Dermis blood vessel endothelial cell (primary cell): ENCODE results near the gene SART3. TPM values are rescaled to one million over a fixed set of nuclear protein-coding genes. Genes with fewer than 3 reads are reported as not detected.

Experiments
- DNase-seq: peaks from one replicate; pipeline ENCODE4 v3.0.0; 2010
- total RNA-seq: library from RNA; depleted of rRNA; stranded (reverse); fragments of >200 nt; gene quantifications from 2 replicates; pipeline ENCODE4 v1.2.3, GENCODE V29; 2014

Gene SART3, protein sequence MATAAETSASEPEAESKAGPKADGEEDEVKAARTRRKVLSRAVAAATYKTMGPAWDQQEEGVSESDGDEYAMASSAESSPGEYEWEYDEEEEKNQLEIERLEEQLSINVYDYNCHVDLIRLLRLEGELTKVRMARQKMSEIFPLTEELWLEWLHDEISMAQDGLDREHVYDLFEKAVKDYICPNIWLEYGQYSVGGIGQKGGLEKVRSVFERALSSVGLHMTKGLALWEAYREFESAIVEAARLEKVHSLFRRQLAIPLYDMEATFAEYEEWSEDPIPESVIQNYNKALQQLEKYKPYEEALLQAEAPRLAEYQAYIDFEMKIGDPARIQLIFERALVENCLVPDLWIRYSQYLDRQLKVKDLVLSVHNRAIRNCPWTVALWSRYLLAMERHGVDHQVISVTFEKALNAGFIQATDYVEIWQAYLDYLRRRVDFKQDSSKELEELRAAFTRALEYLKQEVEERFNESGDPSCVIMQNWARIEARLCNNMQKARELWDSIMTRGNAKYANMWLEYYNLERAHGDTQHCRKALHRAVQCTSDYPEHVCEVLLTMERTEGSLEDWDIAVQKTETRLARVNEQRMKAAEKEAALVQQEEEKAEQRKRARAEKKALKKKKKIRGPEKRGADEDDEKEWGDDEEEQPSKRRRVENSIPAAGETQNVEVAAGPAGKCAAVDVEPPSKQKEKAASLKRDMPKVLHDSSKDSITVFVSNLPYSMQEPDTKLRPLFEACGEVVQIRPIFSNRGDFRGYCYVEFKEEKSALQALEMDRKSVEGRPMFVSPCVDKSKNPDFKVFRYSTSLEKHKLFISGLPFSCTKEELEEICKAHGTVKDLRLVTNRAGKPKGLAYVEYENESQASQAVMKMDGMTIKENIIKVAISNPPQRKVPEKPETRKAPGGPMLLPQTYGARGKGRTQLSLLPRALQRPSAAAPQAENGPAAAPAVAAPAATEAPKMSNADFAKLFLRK
- 59.3 and 76.7 TPM in 2 replicates for total RNA-seq

DNA sequence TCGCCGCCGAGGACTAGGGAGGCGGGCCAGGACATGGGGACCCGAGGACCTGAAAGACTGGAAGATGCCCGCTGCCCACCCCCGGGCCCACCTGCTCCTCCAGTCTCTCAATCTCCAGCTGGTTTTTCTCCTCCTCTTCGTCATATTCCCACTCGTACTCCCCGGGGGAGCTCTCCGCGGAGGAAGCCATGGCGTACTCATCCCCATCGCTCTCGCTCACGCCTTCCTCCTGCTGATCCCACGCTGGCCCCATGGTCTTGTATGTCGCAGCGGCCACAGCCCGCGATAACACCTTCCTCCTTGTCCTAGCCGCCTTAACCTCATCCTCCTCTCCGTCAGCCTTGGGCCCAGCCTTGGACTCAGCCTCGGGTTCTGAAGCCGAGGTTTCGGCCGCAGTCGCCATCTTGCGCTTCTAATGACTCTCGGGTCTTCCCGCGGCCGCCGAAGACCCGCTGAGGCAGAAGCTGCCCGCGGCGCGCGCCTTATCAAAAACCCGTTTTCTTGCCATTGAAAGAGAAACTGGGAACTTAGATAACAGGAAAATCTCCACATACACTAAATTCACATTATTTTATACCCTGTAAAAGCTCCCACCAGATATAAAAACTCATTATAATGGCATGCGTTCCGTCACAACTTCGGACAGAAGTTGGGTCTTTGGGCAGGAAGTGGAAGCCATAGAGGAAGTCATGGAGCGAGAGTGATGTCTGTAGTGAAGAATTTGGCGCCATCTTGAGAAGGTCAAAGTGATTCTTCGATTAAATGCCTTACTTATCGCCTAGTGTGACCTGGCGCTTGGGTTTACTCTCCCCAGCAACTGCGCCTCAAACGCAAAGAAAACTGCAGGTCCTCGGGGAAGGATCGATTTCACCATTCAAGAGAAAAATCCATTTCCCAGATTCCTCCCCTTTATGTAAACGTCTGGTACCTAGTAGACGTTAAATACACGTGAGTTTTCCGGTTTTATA lies at the start of gene SART3:
TSS of gene SART3 (minus strand) at position 422 of the 968 bp plus-strand sequence. CDS start at position 403, 19 bp downstream.
- DNase-seq: peak; percentile 93

DNA sequence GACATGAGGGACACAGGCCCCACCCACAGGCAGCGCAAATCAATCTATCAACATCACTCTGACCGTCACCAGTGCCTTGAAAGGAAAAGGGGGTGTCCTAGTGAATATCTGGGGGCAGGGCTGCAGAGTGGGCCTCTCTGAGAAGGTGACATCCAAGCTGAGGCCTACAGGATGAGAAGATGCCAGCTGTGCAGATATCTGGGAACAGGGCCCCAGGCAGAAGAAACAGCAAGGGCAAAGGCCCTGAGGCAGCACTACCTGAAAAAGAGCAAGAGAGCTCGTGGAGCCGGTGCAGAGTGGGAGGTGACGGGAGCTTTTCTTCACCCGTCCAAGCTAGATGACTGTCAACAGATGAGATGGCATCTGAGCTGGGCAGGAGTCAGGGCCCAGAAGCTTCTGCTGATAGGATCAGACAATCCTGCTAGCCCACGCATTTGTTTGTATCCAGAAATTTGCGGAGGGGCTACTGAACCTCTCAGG lies 49.4 kb upstream of the SART3 start:
- no peak for DNase-seq

DNA sequence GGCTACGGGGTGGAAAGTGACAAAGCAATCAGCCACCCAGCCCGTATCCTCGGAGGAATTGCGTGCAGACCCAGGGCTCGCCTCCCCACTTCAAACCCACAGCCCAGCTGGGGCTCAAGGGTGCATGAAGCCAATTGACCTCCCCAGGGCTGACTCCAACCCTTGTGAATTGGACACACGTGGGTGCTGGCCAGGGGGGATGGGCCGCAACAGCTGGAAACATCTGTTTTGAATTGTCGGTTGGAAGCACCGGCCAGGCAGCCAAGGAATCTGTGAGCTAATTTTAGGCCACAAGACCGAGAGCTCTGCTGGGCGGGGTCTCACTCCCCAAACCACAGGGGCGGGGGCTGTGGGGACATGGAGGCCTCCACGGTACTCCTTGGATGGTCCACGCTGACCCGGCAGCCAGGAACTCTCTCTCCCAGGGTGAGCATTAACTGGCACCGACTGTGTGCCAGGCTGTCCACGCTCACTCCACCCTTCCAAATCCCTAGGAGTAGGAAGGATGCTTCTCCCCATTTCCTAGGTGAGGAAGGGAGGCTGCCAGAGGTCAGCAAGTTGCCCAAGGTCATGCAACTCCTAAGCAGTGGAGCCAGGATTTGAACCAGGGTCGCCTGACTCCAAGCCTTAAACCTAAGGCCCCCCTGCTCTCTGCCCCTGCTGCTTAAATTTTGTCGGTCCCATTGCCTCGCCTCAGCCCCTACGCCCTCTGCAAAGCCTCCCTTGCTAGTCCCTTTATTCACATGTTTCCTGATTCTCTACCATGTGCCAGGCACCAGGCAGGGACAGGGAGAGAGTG lies 48.8 kb upstream of the SART3 start:
- no peak for DNase-seq

DNA sequence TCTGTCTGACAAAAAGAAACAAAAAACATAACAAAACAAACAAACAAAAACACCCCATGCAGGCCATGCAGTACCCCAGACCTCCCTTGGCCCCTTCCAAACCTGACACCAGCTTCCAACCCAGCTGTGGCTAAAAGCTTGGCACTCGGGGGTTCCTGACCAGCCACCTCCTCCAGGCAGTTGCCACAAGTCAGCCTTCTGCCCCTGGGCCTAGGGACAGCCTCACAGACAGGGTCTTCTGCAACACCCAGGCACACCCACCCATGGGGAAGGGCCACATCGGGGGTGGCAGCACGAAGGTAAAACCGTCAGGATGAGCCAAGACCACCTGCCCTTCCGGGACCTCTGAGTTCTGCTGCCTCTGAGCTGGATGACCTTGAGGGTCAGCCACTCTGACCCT lies 47.6 kb upstream of the SART3 start:
- no peak for DNase-seq

DNA sequence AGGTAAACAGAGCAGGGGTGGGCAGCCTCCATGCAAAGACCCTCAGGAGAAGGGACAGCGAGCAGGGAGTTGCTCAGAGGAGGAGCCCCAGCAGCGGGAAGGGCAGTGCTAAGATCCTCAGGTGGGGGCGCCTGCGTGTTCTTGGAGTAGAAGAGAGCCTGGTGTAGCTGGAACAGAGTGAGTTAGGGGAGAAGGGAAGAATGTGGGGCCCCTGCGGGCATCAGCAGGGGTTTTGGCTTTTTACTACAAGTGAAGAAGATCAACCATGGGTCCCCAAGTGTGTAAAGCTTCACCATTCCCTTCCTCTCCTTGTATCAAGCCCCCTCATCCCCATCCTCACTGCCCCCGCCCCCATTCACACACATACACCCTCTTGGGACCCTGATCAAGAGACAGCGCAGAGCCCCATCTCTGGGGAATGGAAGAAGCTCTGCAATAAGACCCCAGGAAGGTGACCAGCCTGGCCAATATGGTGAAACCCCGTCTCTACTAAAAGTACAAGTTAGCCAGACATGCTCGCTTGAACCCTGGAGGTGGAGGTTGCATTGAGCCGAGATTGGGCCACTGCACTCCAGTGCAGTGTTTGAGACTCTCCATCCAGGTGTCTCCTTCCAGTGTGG lies 47.1 kb upstream of the SART3 start:
- no peak for DNase-seq

DNA sequence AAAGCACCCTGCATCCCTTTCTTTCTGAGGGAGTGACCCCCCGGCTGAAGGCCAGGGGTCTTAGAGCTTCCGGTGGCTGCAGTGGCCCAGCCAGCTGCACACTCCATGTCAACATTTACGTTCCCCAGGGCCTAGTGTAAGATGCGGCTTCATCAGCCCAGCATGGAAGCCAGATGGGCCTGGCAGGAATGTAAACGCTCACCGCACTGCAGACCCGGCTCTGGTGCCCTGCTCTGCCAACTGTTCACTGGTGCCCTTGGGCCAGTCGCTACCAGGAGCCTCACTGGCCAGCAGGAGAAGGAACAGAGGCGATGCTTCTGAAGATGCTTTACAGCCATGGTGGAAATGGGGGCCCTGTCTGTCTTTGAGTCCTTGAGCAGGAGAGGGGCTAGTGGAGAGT lies 45.5 kb upstream of the SART3 start:
- DNase-seq: no peak

DNA sequence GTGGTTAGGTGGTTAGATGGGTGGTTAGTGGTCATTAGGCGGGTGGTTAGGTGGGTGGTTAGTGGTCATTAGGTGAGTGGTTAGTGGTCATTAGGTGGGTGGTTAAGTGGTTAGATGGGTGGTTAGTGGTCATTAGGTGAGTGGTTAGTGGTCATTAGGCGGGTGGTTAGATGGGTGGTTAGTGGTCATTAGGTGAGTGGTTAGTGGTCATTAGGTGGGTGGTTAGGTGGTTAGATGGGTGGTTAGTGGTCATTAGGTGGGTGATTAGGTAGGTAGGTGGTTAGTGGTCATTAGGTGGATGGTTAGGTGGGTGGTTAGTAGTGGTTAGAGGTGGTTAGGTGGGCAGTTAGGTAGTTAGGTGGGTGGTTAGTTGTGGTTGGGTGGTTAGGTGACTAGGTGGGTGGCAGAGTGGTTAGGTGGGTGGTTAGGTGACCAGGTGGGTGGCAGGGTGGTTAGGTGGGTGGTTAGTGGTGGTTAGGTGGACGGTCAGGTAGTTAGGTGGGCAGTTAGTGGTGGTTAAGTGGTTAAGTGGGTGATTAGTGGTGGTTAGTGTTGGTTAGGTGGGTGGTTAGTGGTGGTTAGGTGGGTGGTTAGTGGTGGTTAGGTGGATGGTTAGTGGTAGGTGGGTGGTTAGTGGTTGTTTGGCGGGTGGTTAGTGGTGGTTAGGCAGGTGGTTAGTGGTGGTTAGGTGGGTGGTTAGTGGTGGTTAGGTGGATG lies 44.9 kb upstream of the SART3 start:
- no peak for DNase-seq

DNA sequence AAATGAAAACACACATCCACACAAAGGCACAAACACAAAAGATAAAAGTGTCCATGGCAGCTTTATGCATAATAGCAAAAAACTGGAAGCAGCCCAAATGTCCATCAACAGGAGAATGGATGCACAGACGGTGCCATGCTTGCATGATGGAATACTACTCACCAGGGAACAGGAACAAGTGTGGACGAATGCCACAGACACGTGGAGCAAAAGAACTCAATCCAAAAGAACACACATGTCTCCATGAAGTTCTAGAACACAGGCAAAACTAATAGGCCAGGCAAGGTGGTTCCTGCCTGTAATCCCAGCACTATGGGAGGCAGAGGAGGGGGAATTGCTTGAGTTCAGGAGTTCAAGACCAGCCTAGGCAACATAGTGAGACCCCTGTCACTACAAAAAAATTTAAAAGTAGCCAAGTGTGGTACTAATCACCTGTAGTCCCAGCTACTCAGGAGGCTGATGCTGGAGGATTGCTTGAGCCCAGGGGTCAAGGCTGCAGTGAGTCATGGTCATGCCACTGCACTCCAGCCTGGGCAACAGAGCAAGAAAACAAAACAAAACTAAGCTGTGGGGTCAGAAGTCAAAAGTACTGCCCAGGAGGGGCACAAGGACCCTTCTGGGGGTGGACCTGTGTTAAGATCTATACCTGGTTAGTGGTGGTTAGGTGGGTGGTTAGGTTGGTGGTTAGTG lies 44.2 kb upstream of the SART3 start:
- DNase-seq: peak; percentile 23

DNA sequence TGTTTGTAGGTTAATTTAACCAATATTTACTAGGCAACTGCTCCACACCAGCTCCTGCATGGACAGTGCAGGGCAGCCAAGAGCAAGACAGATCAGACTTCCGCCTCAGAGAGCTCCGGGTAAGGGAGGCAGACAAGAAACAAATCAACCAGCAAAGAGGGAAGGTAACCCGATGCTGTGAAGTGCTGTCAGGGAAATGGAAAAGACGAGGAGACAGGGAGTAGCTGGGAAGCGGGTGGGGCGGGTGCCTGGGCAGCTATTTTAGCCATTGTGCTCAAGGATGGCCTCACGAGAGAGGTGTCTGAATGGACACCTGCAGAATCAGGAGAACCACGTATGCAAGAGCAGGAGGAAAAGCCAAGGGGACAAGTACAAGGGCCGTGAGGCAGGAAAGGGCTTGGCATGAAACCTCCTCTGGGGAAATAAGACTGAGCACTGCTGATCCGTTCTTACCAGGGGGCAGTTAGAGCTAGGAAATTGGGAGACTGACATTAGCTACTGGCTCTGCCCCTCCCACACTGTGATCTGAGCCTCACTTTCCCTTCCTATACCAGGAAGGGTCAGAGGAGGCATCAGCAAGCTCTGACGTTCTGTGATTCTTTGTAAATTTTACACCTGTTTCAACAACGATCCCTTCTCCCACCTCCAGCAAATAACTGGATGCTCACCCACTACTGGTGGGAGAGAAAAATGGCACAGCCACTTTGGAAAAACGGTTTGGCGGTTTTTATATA lies 43.4 kb upstream of the SART3 start:
- no peak for DNase-seq

DNA sequence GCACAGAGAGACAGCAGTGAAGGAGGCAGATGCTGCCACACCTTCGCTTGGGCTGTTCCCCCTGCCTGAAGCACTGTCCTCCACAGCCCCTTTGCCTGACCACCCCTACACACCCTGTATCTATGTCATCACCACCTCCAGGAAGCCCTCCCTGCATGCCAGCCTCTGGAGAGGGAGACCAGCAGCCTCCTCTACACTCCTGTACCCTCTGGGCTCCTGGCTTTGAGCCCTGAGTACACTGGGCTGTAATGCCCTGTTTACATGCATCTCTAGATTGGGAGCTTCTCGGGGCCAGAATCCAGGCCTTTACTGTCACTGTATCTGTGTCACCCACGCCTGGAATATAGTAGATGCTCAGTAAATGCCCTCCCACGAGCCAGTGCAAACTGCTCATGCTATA lies 42.8 kb upstream of the SART3 start:
- DNase-seq: no peak

DNA sequence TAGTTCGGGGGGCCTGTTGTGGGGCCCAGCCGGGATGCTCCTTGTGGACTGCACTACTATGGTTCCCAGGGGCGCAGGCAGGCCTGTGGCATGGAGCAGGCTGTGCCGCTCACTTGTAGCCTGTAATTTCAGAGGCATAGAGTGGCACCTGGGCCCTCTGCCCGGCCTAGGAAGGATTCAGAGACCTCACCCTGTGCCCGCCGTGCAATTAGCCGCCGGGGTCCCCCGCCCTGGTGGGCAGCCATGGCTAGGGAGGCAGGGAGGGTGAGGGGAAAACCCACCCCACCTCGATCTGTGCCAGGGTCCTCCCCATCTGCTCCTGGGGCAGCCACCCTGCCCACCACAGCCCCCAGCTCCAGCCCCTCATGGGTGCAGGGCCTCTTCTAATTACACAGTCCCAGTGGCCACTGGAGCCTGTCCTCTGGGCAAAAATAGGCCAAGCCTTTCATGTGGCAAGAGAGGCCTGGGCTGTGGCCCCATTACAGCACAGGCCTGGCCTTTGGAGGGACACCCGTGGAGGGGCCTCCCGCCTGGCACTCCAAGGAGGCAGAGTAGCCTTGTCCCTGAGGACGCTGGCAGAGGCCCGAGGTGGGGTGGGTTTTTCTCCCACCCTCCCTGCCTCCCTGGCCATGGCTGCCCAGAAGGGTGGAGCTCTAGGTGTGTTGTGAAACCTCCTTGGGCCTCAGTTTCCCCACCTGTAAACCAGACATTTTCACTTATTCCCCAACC lies 42.2 kb upstream of the SART3 start:
- no peak for DNase-seq

DNA sequence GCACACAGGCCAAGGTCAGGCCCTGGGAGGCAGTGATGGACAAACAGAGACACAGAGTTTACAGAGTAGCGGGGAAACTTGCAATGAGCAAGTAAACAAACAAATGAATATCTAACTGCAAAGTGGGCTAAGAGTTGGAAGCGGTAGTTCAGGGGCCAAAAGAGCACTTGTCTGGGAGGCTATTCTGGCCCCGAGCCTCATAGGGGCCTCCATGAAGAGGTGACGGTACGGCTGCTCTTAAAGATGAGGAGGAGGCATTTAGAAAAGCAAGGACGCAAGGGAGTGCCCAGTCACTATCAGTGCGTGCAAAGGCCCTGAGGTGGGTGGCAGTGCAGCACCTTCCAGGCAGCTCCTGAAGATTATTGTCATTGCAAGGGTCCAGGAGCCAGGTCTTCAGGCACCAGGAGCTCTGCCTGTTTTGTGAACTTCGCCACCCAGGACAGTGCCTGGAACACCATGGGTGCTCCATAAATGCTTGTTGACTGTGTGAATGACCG lies 41.3 kb upstream of the SART3 start:
- no peak for DNase-seq

DNA sequence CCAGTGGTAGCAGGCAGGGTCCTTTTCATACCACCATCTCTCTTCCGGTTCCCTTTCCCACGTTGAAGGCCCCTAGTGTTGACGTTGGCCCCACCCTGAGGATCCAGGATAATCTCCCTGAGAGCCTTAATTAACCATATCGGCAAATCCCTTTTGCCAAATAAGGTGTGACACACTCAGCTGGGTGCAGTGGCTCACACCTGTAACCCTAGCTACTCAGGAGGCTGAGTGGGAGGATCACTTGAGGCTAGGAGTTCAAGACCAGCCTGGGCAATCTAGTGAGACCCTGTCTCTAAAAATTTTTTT lies 39.7 kb upstream of the SART3 start:
- DNase-seq: no peak

DNA sequence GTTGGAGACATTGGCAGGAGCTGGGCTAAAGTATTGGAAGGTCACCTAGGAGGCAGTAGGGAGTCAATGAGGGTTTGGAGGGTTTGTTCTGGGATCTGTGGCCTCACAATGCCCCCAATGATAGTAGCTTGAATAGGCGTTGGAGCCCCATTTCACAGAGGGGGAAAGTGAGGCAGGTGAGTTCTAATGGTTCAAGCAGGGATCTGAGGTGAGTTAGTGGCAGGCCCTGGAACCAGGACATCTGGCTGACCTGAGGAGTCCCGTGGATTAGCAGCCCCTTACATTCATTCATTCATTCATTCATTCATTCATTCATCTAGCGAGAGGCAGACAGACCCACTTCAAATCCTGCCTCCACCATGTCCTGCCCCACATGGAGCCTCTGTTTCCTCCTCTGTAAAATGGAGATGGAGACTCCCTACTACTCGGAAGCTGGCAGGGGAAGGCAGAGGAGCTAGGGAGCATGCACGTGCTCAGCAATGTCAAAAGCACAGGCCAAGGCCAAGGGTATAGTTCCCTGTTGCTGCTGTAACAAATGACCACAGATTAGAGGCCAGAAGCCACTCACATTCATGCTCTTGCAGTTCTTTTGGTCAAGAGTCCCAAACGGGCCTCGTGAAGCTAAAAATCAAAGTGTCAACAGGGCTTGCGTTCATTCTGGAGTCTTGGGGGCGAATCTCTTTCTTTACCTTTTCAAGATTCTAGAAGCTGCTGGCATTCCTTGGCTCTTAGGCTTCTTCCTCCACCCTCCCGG lies 39.2 kb upstream of the SART3 start:
- no peak for DNase-seq

DNA sequence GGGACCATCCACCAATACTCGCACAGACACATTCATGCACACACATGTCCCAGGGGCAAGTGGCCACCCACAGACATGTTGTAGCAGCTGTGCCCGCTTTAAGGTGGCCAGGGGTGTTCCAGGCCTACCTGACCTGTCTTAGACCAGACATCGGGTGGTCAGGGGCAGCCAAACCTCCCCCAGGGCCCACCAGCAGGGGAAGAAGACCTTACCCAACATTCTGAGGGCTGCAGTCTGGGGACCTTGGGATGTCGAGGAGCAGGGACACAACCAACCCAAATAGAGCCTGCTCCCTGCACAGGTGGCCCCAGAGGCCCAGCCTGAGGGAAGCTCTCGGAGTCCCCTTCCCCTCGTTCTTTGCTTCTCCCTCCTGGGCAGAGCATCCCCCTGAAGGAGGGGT lies 38.6 kb upstream of the SART3 start:
- no peak for DNase-seq

DNA sequence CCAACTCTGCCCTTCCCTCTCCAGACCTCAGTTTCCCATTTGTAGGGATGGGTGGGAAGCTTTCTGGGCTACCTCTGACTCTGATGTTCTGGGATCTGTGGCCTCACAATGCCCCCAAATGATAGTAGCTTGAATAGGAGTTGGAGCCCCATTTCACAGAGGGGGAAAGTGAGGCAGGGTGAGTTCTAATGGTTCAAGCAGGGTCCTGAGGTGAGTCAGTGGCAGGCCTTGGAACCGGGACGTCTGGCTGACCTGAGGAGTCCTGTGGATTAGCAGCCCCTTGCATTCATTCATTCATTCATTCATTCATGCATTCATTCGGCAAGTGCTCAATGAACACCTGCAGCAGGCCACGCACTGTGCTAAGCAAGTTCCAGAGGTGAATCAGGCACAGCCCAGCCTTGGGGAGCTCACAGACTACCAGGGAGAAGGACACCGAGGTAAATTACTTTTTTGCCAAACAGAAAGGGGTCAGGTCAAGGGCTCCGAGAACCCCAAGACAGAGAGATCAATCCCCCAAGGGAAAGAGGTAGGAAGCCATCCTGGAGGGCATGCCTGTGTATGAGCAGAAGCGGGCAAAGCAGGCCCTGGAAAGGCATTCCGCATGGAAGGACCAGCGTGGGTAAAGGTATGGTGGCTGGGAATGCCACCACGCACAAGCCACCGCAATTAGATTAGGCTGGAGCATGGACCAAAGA lies 37.7 kb upstream of the SART3 start:
- no peak for DNase-seq
